GM18868 (cell line): ENCODE data around the gene PCSK6.
"Not testable (repeated sequence)": the region's sequence is repeated elsewhere in the genome, so short reads cannot be mapped to it uniquely, and the experiment has no call there.

Experiments used
- ATAC-seq: cut with Tn5 transposase; IDR thresholded peaks from one replicate; pipeline ENCODE4 v1.9.1; 2021; ENCODE audit warnings: mild to moderate bottlenecking, moderate library complexity; ENCODE audit not compliant: unreplicated experiment

Gene PCSK6

DNA sequence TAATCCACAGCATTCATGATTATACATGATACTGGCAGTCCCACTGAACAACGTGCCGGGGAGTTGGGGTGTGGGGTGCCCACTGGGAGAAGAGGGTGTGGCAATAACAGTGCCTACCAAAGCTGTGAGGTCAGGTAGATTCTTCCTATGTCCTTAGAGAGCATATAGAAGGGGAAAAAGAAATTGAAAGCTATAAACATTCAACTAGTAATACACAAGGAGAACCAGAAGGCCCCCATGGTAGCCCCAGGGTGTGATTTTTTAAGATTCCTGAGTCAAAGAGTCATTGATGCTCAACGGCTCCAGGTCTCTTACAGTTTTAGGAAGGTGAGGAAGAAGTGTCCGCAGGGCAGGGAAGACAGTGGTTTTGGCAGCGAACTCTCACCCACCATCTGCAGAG lies 25.8 kb downstream of the PCSK6 start:
- not testable (repeated sequence) for ATAC-seq

DNA sequence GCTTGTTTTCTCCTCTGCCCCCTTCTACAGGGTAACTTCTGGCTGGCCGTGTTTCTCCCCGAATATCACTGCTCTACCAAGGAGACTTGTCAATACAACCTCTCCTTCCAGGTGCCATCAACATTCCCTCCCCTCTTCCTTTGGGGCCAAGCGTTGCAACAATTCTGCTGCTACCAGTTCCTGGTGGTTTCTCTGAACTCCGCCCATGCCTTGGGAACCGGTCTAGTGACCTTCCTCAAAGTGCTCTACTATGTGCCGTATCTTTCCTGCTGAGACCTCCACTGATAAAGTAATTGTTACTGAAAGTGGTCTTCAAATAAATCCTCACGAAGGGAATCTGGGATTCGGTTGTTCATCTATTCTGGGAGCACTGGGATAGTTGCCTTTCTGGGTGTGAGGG lies 26.2 kb downstream of the PCSK6 start:
- ATAC-seq = no peak

DNA sequence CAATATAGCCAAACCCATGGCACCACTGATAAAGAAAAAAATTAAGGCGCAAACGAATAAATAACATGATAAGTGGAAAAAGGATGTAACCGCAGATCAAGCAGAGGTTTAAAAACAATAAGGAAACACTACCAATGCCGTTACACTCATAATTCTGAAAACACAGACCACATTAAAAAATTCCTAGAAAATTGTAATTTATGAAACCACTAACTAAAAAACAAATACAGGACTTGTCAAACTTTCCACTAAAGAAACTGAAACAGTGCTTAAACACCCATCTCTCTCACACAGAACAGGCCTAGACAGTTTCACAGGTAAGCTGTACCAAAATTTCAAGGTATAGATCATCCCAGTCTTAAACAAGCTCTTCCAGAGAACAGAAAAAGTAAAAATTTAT lies 28.4 kb downstream of the PCSK6 start:
- ATAC-seq = no peak

DNA sequence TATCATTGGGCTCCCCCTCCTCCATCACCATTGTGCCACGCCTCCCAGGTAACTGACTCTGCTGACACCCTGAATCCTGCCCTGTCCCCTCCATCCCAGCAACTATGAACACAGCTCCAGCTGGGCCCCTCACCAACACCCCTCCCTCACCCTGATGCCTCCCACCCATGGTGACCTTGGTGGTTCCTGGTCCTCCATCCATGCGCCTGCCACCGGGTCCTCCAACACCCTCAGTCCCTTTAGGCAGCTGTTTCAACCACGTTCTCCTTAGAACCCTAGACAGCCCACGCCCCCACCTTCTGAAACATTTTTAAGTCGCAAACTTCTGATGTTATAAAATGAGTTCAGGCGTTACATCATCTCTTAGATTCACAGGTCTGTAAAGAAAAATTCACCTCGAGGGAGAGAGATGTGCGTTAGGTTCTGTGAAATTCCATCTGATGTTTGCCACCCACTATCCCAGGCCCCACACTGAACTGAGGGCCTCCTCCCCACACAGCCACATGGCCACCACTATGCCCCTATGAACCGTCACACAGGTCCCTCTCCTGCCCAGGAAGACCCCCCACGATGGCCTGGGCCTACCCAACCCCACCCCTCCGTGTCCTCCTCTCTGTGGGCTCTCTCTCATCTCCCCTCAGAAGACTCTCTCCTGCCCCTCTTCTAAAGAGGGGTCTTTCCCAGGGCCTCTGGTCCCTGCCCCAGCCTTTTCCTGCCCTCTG lies 29.8 kb downstream of the PCSK6 start:
- ATAC-seq = no peak

DNA sequence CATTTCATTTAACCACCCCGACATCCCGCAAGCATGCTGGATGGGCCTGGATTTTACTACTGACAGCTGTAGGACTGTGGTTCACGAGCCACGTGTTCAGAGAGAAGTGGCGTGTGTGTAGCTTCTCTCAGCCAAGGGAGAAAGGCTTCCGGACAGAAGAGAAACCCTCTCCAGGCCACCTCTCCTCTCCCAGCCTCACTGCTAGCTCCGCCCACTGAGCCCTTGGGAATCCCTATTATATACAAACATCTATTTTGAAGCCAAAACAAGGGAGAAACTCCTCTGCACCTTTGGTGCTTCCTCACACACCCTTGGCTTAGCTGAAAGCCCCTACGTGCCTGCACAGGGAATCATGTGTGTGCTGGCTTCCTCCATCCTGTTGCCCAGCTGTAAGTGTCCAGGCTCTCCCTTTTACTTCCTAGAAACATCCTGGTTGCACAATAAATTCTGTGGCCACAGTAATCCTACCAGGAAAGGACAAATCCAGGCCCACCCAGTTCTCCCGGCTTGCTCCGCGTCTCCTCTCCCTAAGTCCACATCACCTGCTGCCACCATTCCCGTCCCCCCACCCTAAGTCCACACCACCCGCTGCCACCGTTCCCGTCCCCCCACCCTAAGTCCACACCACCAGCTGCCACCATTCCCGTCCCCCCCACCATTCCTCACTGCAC lies 30.5 kb downstream of the PCSK6 start:
- ATAC-seq = no peak

DNA sequence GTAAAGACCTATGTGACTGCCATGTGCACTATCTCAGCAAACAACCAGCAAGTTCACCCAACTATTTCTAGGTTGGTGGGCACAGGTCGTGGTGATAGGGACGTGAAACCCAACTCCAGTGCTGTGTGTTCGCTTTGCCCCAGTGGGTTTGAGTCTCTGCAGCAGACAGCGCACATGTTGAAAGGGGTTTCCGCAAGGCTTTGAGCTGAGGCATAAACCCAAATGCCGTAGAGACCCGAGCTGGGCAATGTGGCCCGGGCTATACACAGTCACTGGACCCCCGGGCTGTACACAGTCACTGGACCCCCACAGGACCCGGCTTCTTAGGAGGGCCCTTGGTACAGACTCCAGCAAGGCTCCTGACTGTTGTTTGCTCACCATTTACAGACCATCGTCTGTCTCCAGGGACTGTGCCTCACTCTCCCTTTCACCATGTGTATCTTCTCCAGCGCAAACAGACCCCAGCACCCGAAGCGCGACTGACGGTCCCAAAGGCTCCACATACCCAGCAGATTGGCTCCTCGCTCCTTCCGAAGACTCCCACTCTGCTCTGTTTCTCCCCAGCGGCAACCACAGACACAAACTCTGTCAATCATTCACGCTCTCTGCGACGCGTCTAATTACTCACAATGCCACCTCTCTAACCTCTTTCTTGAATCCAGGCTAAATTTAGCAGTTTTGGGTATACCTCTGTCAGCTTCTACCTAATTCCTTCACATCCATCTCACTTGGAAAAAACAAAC lies 31.2 kb downstream of the PCSK6 start:
- ATAC-seq = no peak

- no peak for ATAC-seq
These were observed 31.8 kb downstream of the PCSK6 start for GRCh38 chr15:101457696-101458095.

DNA sequence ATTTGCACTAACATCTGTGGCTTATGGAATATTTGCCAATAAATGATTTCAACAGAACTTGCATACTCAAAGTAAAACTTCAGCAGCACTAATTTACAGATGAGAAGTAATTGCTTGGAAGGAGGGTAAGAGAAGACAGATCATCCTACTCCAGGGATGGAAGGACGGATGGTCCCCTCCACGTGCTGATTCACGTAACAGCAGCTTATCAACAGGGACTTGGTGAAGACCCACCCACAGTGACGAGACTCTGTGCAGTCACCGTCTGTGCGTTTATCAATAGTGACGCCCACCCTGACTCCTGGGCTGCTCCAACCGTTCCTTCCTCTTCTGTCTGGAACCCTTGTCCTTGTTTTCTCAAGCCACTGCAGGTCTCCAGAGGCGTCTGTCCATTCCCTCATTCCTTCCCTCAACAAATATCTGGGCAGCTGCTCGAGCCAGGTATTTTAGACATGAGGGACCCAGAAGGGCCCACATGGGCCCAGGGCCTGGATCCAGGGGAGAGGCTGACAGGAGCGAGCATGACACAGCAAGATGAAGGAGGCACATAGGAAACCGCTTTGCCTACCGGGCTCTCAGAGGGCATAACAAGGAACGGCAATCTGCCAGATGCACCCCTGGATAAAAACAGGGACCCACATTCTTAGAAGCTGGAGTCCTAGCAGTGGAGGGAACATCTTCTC lies 33.3 kb downstream of the PCSK6 start:
- no peak for ATAC-seq

DNA sequence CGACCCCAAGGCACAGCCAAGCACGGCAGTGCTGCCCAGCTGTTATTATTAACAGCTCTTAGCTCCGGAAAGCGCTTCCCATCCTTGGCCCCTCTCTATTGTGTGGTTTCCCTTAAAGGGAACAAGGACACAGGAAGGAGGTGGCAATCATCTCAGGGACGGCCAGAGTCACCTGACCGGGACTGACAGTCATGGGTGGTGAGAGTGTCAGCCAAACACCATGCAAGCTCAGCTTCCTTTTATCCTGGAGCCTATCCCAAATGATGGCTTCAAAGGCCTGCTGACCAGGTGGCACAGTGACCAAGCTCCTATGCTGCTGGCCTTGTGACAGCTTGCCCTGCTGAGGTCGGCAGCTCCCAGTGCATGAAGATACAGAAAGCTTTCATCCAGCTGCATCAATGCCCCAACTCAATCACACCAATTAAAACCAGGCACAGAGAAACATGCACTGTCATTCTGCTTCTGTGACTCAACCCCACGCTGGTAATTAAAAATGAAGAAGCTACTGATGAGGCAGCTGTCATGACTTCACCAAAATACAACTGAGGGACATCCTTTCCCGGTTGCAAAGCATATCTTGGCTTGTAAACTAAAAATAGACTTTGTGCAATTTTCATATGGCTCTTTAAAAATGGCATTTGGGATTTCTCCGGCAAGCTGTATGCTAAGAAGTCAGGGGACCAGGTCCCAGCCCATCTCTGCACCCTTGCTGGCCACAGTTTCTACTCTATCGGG lies 34.0 kb downstream of the PCSK6 start:
- ATAC-seq = no peak

DNA sequence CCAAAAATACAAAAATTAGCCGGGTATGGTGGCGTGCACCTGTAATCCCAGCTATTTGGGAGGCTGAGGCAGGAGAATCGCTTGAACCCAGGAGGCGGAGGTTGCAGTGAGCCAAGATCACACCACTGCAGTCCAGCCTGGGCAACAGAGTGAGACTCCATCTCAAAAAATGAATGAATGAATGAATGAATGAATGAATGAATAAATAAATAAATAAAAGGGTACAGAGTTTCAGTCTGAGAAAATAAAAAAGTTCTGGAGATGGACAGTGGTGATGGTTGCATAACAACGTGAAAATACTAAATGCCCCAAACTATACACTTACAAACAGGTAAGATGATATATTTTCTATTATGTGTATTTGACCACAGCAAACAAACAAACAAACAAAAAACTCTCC lies 34.7 kb downstream of the PCSK6 start:
- ATAC-seq = not testable (repeated sequence)

DNA sequence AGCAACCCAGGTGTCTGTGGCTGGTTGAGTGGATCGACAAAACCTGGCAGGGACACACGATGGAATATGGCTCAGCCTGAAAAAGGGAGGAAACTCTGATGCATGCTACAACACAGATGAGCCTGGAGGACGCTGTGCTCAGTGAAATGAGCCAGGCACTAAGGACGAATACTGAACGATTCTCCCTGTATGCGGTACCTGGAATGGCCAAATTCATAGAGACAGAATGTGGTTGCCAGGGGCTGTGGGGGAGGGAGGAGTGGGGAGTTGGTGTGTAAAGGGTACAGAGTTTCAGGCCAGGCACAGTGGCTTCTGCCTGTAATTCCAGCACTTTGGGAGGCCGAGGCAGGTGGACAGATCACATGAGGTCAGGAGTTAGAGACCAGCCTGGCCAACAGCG lies 35.1 kb downstream of the PCSK6 start:
- no peak for ATAC-seq

- ATAC-seq = no peak
These were observed 36.1 kb downstream of the PCSK6 start for GRCh38 chr15:101453123-101454120.

DNA sequence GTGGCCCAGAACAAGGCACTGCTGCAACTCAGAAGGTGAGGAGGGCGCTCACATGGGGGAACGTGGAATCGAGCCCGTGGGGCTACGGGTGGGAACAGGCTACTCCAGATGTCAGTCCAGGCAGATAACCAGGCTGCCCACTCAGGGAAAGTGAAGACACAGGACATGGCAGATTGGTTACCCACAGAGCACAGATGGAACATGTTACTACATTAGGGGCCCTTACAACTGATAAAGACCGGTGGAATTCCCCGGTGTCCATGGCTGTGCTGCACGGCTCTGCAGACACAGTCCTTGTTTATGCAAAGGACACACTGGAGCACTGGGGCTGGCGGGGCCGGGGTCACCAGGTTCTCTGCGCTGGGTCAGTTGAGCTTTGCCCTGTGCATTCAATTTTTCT lies 36.9 kb downstream of the PCSK6 start:
- ATAC-seq = no peak

DNA sequence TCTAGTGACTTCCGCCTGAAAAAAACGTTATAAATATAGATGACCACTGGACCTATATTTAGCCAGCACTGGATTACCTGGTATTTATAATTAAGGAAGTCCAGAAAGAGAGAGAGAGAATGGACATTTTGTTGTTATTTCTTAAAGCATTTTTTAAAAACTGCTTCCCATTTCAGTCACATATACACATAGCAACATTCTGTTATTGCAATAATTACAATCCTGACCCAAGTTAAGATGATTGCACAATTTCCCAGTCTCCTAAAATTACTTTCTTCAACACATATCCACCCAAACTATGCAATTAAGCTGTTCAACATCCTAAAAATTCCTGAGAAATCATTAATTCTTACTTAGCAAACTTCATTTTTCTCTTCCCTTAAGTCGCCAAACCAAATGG lies 37.7 kb downstream of the PCSK6 start:
- no peak for ATAC-seq

DNA sequence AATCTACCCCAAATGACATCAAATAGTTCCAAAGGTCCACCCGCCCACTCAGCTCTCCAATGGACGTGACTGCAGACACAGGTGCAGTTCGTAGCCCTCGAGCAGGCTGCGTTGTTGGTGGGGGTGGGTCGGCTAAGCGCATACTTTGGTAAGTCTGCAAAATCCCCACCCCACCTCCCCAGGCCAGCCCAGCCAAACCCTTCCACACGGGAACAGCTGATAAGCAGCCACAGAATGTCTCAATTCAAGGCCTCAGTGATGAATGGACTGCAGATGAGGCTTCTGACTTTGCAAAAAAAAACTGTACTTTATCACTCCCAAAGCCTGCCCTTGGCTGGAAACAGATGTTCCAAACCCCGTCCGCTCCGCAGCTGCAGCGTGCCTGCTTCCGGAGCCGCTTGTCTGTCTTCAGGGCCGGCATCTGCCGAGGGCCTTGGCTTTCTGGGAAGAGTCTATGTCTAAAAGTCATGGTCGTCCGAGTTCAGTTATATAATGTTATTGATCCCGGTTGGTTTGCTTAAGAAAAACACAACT lies 38.2 kb downstream of the PCSK6 start:
- ATAC-seq = no peak

GRCh38 chr15:101450403-101451265 lies 38.9 kb downstream of the PCSK6 start:
- ATAC-seq = no peak

GRCh38 chr15:101449471-101450402 lies 39.8 kb downstream of the PCSK6 start:
- no peak for ATAC-seq
